HG02973 (cell line): Measurements from ENCODE around the gene ANXA4.

ENCODE experiments used
- ATAC-seq: cut with Tn5 transposase; IDR thresholded peaks from one replicate; pipeline ENCODE4 v1.9.1; 2021; ENCODE audit warnings: moderate library complexity; ENCODE audit not compliant: unreplicated experiment

The ANXA4 gene

DNA sequence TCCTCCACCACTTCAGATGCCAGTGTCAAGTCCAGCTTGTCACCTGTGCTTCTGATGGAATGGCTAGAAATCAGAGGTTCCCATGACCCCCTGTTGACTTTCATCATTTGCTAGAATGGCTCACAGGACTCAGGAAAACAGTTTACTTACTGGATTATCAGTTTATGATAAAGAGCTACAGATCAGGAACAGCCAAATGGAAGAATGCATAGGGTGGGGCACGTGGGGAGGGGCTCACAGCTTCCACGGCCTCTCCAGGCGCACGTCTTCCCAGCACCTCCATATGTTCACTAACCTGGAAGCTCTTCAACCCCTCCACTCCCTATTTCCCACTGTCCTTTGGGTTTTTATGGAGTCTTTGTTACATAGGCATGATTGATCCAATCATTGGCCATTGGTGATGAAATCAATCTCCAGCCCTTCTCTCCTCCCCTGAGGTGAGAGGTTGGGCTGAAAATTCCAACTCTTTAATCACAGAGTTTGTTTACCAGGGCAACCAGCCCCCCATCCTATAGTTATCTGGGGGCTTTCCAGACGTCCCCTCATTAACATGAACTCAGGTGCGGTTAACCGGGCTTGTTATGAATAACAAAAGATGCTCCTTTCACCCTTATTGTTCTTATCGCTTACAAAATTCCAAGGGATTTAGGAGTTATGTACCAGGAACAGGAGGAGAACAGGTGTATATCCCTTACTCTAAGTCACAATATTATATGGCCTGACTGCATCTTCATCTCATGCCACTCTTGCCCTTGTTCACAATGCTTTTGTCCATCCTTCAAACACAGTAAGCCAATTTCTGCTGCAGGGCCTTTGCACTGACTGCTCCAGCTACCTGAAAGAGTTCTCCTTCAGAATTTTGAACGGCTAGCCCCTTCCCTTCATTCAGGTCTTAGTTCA lies 35.2 kb downstream of the ANXA4 start:
- ATAC-seq = no peak

DNA sequence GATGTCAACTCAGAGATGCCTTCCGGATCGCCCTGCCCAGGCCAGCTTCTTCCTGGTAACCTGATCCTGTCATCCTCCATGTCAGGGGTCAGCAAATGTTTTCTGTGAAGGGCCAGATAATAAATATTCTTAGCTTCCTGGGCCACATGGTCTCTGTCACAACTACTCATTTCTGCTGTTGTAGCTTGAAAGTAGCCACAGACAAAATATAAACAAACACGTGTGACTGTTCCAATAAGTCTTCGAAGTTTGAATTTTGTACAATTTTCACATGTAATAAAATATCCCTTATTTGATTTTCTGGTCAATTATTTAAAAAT lies 35.8 kb downstream of the ANXA4 start:
- no peak for ATAC-seq

DNA sequence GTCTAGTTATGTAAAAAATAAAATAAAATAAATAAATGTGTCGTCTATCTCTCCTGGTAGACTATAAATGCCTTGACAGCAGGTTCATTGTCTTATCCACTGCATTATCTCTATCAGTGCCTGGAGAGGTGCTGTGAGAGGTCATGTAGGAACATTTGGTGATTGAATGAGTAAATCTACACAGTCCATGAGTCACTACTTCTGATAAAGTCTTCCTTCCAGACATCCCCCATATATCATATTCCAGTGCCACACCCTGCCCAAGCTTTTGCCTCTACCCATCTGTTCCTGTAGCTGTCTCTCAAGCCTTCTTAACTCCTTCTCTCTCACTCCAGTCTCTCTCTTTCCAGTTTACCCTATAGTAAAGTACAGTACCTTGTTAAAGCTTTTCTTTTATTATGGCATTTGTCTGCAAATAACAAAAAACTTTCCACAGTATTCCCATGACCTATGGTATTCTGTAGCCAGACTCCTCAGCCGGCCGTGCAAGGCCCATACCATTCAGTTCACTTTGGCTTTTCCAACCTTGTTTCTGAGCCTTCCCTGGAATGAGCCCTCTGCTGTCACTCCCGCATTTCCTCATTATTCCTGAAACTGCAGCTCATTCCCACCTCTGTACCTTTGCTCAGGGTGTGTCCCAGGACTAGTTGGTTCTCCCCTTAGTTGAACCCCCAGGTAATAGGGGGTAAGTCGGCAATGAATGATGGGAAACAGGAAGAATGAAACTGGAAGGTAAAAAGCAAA lies 37.5 kb downstream of the ANXA4 start:
- no peak for ATAC-seq

DNA sequence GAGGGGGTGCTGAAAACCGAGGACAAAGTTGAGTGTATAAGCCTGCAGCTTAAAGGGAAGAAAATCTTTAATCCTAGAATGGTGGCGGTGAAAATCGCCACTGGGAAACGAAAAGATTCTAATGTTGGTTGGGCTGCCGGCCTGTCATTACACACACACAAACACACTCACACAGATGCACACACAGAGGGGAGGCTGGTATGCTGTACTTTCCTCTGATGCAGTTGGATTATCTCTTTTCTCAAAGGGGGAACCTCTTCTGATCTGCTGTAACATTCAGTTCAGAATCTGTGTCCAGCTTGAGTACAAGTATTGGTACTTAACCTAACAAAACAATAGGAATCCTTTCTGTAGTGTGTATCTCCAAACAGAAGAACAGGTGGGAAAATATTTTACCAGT lies 39.0 kb downstream of the ANXA4 start:
- no peak for ATAC-seq

DNA sequence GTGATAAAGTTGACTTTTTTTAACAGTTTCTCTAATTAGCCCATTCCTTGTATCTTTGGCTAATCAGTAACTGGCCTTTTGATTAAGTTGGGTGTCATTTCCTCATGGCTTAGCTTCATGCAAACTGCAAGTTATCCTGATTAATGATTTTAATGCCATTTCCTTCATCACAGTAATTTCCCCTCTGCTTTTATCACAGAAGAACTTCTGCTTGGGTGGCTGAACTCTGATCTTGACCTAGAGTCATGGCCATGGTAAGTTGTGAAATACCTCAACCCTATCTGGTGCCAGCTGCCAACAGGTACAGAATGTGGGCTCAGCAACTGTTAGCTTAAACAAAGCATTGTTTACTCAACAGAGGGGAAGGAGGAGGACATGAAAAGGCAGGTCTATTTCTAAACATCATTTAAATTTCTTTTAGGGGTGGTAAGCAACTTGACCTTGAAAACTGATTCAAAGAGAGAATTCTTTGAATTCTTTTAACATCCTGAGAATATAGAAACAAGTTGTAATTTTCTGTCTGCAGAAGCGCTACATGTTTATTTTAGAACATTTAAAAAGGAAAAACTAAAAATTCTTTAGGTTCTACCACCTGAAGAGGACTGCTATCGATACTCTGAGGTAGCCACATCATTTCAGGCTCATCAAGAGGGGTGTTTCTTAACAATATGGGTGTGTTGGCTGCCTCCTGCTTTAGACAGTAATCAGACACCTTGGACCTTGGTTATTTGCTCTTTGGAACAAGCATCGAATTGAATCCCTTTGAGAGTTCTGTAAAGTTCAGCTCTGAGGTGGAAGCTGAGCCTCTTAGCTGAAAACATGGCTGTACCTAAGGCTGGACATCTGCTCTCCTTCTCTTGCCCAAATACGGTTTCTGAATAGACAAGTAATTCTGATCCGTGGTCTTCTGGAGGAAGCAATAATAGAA lies 39.7 kb downstream of the ANXA4 start:
- no peak for ATAC-seq

DNA sequence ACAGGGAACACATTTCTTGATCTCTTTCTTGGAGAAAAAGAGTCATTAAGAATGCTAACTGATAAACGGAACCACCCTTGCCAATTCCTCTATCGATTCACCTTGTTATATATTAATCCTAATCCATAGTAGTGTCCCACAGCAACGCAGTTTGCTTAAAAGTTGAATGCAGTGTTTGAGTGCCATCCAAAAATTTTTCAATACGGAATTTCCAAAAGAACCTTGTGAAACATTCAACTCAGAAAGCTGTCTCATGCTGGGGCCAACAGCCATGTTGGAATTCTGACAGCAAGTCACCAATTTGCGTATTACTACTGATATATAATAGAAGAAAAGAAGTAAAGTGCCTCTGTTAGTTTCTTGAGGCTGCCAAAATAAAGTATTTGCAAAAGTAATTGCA lies 42.3 kb downstream of the ANXA4 start:
- no peak for ATAC-seq

DNA sequence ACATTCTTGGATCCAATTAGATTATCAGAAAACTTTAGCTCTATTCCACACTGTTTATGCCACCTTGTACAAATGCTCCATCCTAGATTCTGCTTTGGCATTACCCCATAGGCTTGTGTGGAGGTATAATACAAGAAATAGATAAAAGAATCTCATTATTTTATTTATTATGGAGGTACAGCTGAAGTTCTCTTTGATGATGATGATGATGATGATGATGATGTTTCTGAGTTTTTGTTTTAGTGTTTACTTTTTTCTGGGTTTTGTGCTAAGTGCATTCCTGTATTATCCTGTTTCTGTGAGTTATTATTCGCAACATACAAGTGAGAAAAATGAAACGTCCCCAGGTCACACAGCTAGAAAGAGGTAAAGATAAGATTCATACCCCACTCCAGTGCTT lies 43.4 kb downstream of the ANXA4 start:
- no peak for ATAC-seq

DNA sequence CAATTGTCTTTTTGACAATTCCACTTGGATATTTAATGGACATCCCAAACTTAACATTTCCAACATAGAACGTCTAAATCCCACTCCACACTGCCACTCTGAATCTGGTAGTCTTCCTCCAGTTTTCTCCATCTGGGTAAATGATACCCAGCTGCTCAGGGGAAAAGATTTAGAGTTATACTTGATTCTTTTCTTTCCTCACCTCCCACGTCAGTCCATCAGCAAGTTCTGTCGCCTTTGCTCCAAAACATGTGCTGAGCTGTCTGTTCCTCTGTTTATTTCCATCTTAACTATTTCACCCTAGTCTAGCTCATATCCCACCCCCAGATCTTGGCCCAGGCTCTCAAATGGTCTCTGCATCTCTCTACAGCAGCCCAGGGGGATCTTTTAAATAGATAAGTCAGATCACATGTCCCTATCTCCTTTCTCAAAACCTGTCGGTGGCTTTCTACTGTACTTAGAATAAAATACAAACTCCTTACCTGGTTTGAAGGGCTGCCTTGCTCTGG lies 44.2 kb downstream of the ANXA4 start:
- ATAC-seq = no peak

DNA sequence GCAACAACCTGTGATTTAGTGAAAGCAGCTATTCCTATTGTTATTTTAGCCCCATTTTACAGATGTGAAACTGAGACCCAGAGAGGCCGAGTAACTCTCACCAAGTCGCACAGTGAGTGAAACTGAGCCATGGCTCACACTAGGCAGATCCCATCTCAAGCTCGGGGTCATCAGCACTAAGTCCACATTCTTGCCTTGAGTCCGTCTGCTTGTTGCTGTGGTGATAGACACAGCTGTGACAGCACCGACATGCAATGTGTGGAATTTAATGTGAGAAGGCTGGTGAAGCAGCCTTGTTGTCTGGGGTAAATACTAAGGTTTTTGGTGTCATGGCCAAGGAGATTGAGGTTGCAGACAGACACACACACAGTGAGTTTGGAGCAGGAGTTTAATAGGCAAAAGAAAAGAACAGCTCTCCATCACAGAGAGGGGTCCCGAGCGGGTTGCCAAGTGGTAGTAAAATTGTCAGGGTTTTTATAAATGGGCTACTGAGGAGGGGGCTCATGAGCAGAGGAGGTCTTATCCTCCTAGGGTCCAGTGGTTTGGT lies 47.3 kb downstream of the ANXA4 start:
- ATAC-seq = peak; percentile 51

DNA sequence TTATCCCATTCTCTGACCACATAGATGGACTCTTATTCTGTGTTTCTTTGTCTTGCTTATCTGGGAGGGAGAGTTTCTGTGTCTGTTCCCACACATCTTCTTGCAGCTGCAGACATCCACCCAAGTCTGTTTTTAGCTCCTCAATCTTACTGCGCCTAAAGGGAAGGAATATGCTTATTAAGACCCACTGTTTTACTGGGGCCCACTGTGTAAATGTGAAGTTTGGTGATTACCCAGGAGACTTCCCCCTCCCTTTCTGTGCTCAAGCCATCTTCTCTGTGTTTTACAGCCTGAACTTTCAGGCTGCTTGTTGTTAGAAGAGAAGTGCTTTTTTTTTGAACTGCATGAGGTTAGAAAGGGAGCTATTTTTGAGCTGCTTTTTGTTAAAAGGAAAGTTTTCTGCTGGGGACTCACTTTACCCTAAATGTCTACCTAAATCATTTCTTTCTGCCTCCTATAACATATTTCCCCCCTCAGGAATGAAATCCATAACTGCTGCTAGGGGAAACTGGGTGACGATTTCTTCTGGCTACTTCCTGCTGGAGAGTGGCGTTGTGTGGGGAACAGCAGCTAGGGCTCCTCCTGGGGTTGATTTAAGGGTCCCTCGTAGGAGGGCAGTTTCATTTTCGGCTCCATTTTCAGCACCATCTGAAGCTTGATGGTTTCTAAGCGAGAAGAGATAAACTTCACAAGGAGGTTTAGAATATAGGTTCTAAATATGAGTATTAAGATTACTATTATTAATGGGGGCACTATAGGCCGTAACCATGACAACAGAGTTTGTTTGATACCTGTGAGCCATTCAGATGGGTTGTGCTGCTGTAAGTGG lies 48.1 kb downstream of the ANXA4 start:
- ATAC-seq = peak; percentile 51

DNA sequence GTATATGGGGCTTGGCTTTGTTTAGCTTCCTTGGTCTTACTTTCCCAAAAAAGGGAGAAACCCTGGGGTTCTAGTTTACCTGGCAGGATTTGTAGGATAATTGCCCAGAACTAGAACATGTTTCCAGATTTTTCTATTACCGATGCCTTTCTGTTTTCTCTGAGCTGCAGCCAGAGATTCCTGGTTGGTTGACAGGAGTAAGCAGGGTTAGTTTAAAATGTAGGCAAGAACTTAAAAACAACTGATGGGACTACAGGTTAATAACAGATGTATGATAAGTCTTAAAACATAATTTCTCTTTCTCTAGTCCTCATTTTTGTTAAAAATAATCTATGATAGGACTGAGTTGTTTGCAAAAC lies 48.6 kb downstream of the ANXA4 start:
- no peak for ATAC-seq

DNA sequence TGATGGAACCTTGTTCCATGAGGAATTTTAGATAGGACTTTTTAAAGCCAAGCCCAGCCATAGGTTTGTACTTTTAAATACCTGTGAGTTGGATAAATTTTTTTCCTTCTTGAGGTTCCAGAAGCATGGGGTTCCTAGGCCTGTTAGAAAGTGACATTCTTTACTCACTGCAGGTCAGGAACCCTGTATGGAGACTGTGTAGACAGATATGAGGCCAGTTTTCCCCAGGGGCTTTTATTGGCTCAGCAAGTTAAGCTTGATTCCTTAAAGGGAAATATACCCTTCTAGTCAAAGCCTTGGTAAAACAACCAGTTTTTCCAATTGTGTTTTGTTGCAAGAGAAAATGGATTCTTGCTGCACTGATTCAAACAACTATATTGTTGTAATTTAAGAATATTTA lies 49.1 kb downstream of the ANXA4 start:
- ATAC-seq = no peak

DNA sequence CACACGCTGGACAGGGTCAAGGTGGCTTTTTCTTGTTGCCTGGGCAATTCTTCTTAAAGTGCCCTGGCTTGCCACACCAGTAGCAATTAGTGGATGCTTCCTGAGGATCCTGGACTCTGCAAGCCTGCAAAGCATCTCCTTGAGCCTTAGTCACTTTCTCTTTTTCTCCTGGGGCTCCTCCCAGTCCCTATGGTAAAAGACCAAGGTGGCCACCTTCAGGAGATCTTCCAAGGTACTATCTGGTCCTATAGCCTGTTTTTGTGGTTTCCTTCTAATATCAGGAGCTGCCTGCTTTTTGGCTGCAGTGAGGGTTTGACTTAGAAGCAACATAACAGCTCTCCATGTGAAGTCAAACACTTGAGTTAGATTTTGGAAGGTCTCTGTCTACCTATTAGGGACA lies 54.2 kb downstream of the ANXA4 start:
- no peak for ATAC-seq

DNA sequence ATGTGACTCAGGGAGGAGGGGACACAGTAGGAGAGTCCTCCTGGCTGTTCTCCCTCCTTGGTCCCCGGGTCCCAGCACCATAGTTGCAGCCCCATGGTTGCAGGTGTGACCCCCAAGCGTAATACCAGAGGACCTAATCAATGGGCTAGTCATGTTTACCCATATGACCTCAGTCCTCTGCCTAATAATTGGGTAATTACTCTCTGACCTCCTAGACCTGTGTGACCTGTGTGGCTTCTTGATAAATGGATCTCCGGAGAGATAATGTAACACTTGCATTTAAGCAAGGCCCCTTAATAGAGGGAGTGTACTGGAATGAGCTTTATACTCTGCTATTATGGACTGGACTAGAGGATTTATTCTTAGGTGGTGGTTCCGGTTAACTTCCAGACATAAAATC lies 55.3 kb downstream of the ANXA4 start:
- no peak for ATAC-seq

DNA sequence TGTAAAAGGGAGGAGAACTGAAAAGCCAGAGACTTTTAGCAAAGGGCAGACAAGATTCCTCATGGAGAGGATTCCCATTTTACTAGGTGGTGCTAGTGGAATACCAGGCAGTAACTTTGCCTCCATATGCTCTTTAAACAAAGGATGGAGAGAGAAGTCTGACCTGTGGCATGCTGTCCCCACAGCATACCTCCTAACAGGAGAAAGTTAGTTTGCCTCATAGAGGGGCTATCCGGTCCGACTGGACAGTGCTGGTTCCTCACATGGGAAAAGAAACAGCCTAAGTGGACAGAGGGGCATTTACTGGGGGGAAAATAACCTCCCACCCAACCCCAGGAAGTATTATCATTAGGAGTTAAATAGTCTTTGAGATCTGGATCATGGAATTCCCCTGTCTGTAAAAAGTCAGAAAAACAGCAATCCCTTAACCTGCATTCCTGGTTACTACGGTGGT lies 55.9 kb downstream of the ANXA4 start:
- ATAC-seq = no peak

DNA sequence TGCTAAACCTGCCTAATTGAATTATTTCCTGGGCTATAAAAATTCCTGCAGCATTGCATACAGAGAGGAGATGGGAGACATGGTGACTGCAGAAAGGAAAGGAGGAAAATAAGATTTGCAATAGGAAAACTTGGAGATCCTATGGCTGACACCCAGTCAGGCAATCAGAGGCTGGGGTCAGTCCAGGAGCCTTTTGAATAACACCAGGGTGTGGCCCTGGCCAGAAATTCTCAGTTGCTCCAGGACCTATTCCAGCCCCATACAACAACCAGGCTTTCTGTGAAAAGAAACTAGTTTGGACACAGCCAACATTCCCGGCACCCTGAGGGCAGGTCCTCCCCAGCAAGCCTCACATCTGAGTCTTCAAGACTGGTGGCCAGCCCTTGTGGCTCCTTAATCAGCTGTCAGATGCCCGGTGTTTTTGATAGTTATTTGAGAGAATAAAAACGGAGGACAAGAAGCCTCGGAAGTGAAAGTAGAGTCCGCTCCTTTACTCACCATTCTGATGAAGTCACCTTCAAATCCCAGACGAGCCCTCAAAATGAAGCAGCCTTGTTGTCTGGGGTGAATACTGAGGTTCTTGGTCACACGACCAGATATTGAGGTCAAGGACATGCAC lies 56.5 kb downstream of the ANXA4 start:
- no peak for ATAC-seq

DNA sequence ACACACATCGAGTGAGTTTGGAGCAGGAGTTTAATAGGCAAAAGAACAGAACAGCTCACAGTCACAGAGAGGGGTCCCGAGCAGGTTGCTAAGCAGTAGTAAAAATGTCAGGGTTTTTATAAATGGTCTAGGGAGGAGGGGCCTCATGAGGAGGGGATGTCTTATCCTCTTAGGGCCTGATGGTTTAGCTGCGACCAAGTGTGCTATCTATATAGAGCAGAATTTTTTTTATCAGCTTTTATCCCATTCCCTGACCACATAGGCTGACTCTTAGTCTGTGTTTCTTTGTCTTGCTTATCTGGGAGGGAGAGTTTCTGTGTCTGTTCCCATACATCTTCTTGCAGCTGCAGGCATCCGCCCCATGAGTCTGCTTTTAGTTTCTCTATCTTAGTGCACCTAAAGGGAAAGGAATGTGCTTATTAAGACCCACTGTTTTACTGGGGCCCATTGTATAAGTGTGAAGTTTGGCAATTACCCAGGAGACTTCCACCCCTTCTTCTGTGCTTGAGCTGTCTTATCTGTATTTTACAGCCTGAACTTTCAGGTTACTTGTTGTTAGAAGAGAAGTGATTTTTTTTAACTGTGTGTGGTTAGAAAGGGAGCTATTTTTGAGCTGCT lies 57.1 kb downstream of the ANXA4 start:
- no peak for ATAC-seq

DNA sequence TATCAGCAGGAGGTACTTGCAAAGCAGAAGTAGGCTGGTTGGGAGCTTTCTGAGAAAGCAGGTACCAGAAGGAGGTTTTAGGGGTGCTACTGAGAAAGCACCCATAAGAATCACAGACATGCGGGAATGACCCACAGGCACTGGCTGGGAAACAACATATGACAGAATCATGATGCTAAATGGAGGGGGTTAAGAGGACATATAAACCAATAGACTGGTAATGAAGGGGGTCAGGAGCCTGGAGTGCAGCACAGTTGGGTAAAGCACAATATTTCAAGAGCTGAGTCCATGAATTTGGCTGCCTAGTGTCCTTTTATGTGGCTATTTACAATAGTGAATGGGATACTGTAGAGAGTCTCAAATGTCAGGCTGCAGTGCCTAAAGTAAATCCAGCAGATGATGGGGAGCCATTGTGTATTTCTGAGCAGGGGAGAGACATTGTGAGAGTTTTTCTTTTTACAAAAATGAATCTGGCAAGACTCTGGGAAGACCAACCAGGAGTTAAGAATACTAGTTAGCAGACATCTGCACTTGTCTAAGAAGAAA lies 59.9 kb downstream of the ANXA4 start:
- ATAC-seq = no peak
